ENCODE results near the gene HFE.
"Not testable (repeated sequence)": the region's sequence is repeated elsewhere in the genome, so short reads cannot be mapped to it uniquely, and the experiment has no call there.

HFE gene

DNA sequence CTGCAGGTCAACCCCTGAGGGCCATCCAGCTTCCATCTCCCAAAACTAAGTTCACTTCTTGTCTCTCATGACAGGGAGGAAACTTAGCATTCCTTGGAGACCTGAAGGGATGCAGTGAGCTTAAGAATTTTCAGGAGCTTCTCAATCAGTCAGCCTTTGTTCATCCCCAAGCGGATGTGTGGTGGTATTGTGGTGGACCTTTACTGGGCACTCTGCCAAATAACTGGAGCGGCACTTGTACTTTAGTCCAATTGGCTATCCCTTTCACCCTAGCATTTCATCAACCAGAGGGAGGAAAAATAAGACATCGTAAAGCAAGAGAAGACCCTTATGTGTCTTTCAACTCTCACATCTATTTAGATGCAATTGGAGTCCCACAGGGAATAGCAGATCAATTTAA is 9.2 kb upstream of the HFE start:
- DNase-seq; H3K9me3 Mint-ChIP-seq; H3K4me1 Mint-ChIP-seq; H3K27ac Mint-ChIP-seq; H3K36me3 Mint-ChIP-seq; ATAC-seq (replicated peaks); H3K27me3 Mint-ChIP-seq; H3K4me3 Mint-ChIP-seq: not testable (repeated sequence)

DNA sequence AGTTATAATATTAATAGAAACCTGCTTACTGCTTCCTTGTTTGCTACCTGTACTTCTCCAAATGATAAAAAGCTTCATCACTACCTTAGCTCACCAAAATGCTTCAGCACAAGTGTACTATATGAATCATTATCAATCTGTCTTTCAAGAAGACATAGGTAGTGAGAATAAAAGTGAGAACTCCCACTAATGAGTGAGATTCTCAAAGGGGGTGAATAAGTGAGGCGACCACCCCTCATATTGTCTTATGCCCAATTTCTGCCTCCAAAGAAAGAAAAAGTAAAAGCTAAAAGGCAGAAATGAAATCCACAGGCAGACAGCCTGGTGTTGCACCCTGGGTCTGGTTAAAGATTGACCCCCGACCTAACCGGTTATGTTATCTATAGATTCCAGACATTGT is 6.1 kb upstream of the HFE start:
- H3K27ac Mint-ChIP-seq; H3K4me3 Mint-ChIP-seq; H3K4me1 Mint-ChIP-seq; ATAC-seq (replicated peaks); DNase-seq; H3K9me3 Mint-ChIP-seq; H3K36me3 Mint-ChIP-seq; H3K27me3 Mint-ChIP-seq: not testable (repeated sequence)

DNA sequence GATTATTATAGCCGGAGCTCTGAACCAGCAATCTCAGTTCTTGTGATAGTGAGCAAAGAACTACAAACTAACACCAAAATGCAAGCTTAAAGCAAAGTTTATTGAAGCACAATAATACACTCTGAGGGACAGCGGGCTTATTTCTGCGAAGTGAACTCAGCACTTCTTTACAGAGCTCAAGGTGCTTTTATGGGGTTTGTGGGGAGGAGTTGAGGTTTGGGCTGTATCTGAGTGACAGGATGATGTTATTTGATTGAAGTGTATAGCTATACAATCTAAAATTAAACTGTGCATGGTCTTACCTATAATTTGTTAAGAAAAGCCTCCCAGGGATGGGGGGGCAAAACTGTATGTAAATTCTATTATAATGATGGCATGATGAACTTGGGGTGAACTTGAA is 1.0 kb upstream of the HFE start:
- ATAC-seq (replicated peaks) (peak in 1 of 2 donors; percentile 24), DNase-seq (no peak)
- Mint-ChIP-seq H3K27ac (no peak overlapping the region), H3K4me1 (peaks cover 19 to 35% of the 10 kb centered on the region in 2 donors), H3K27me3 (no peaks in the 10 kb centered on the region), H3K36me3 (peaks cover 4 to 9% of the 10 kb centered on the region in 2 donors), H3K4me3 (no peak overlapping the region), H3K9me3 (peaks cover 3 to 7% of the 10 kb centered on the region in 2 donors)

DNA sequence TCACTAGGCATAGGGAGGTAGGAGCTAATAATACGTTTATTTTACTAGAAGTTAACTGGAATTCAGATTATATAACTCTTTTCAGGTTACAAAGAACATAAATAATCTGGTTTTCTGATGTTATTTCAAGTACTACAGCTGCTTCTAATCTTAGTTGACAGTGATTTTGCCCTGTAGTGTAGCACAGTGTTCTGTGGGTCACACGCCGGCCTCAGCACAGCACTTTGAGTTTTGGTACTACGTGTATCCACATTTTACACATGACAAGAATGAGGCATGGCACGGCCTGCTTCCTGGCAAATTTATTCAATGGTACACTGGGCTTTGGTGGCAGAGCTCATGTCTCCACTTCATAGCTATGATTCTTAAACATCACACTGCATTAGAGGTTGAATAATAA is 1.1 kb downstream of the HFE start:
- Mint-ChIP-seq H3K4me3 (peak overlapping the region in 1 of 2 donors; percentile 83), H3K27me3 (no peaks in the 10 kb centered on the region), H3K4me1 (peaks cover 29 to 49% of the 10 kb centered on the region in 2 donors), H3K9me3 (peaks cover 7 to 9% of the 10 kb centered on the region in 2 donors), H3K27ac (peak overlapping the region; percentile 31), H3K36me3 (peaks cover 4 to 10% of the 10 kb centered on the region in 2 donors)
- no peak for DNase-seq
- ATAC-seq (replicated peaks) = no peak

DNA sequence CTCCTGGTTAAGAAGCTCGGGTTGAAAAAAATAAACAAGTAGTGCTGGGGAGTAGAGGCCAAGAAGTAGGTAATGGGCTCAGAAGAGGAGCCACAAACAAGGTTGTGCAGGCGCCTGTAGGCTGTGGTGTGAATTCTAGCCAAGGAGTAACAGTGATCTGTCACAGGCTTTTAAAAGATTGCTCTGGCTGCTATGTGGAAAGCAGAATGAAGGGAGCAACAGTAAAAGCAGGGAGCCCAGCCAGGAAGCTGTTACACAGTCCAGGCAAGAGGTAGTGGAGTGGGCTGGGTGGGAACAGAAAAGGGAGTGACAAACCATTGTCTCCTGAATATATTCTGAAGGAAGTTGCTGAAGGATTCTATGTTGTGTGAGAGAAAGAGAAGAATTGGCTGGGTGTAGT is 2.0 kb downstream of the HFE start:
- Mint-ChIP-seq H3K9me3 (peaks cover 7 to 9% of the 10 kb centered on the region in 2 donors), H3K4me1 (peaks cover 35 to 56% of the 10 kb centered on the region in 2 donors), H3K36me3 (peaks cover 4 to 10% of the 10 kb centered on the region in 2 donors), H3K27me3 (no peaks in the 10 kb centered on the region), H3K4me3 (no peak overlapping the region), H3K27ac (no peak overlapping the region)
- DNase-seq = no peak
- no peak for ATAC-seq (replicated peaks)

DNA sequence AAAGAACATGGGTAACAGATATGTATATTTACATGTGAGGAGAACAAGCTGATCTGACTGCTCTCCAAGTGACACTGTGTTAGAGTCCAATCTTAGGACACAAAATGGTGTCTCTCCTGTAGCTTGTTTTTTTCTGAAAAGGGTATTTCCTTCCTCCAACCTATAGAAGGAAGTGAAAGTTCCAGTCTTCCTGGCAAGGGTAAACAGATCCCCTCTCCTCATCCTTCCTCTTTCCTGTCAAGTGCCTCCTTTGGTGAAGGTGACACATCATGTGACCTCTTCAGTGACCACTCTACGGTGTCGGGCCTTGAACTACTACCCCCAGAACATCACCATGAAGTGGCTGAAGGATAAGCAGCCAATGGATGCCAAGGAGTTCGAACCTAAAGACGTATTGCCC is 5.2 kb downstream of the HFE start:
- Mint-ChIP-seq H3K36me3 (peaks cover 4 to 10% of the 10 kb centered on the region in 2 donors), H3K27me3 (no peaks in the 10 kb centered on the region), H3K4me3 (no peak overlapping the region), H3K27ac (peak overlapping the region; percentile 56), H3K4me1 (peaks cover 36 to 57% of the 10 kb centered on the region in 2 donors), H3K9me3 (peaks cover 7 to 9% of the 10 kb centered on the region in 2 donors)
- peak; percentile 7 for DNase-seq
- ATAC-seq (replicated peaks) = peak; percentile 69 to 70

DNA sequence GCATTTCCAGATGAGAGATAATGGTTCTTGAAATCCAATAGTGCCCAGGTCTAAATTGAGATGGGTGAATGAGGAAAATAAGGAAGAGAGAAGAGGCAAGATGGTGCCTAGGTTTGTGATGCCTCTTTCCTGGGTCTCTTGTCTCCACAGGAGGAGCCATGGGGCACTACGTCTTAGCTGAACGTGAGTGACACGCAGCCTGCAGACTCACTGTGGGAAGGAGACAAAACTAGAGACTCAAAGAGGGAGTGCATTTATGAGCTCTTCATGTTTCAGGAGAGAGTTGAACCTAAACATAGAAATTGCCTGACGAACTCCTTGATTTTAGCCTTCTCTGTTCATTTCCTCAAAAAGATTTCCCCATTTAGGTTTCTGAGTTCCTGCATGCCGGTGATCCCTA is 6.8 kb downstream of the HFE start:
- no peaks in the 10 kb centered on the region for H3K27me3 Mint-ChIP-seq
- H3K9me3 Mint-ChIP-seq = peaks cover 7 to 9% of the 10 kb centered on the region in 2 donors
- H3K27ac Mint-ChIP-seq = no peak overlapping the region
- peaks cover 33 to 47% of the 10 kb centered on the region in 2 donors for H3K4me1 Mint-ChIP-seq
- peaks cover 4 to 10% of the 10 kb centered on the region in 2 donors for H3K36me3 Mint-ChIP-seq
- ATAC-seq (replicated peaks) (no peak), DNase-seq (no peak)
- no peak overlapping the region for H3K4me3 Mint-ChIP-seq

DNA sequence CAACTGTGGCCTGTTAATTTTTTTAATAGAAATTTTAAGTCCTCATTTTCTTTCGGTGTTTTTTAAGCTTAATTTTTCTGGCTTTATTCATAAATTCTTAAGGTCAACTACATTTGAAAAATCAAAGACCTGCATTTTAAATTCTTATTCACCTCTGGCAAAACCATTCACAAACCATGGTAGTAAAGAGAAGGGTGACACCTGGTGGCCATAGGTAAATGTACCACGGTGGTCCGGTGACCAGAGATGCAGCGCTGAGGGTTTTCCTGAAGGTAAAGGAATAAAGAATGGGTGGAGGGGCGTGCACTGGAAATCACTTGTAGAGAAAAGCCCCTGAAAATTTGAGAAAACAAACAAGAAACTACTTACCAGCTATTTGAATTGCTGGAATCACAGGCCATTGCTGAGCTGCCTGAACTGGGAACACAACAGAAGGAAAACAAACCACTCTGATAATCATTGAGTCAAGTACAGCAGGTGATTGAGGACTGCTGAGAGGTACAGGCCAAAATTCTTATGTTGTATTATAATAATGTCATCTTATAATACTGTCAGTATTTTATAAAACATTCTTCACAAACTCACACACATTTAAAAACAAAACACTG is 10.1 kb downstream of the HFE start:
- H3K9me3 Mint-ChIP-seq = peaks cover 5 to 6% of the 10 kb centered on the region in 2 donors

DNA sequence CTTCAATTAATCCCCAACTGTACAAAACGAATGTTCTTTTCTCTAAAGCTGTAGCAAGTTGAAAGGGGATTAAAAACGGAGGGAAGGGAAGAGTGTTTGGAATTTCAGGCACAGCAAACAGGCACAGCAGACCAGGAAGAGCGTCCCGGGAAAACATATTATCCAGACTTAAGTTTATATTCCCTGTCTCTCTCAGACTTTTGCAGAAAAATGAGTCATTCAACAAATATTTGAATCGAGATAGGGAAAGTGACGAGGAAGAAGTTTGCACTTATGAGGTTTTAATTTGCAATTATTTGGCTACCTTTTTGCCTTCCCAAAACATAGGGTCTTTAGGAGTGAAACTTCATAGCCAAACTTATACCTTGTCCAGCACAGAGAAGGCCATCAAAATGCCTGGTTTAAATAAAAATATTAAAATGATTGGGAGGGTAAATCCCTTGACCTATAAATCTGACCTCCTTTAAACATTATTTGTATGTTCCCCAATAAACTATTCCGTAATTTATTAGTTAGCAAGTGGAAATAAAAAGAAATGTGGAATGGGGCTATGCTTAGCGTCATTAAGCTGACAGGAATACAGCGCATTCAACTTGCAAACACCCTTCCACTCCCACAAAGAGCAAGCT is 16.0 kb downstream of the HFE start:
- H3K36me3 Mint-ChIP-seq = peaks cover 4 to 8% of the 10 kb centered on the region in 2 donors
- ATAC-seq (replicated peaks) (peak; percentile 80 to 81), DNase-seq (no peak)
- H3K4me3 Mint-ChIP-seq = peak overlapping the region; percentile 83 to 87
- H3K9me3 Mint-ChIP-seq = peaks cover 0 to 7% of the 10 kb centered on the region in 2 donors
- peak overlapping the region; percentile 96 for H3K27ac Mint-ChIP-seq
- H3K4me1 Mint-ChIP-seq = peaks cover 11 to 19% of the 10 kb centered on the region in 2 donors
- peaks cover 0 to 4% of the 10 kb centered on the region in 2 donors for H3K27me3 Mint-ChIP-seq

More for the DNA sequence above, 10.1 kb downstream of the HFE start:
- no peak overlapping the region for H3K27ac Mint-ChIP-seq
- ATAC-seq (replicated peaks) = peak; percentile 71 to 76
- peaks cover 17 to 23% of the 10 kb centered on the region in 2 donors for H3K4me1 Mint-ChIP-seq
- no peaks in the 10 kb centered on the region for H3K27me3 Mint-ChIP-seq
- DNase-seq = peak; percentile 39
- H3K36me3 Mint-ChIP-seq = peaks cover 0 to 3% of the 10 kb centered on the region in 2 donors
- H3K4me3 Mint-ChIP-seq = peak overlapping the region in 1 of 2 donors; percentile 16

DNA sequence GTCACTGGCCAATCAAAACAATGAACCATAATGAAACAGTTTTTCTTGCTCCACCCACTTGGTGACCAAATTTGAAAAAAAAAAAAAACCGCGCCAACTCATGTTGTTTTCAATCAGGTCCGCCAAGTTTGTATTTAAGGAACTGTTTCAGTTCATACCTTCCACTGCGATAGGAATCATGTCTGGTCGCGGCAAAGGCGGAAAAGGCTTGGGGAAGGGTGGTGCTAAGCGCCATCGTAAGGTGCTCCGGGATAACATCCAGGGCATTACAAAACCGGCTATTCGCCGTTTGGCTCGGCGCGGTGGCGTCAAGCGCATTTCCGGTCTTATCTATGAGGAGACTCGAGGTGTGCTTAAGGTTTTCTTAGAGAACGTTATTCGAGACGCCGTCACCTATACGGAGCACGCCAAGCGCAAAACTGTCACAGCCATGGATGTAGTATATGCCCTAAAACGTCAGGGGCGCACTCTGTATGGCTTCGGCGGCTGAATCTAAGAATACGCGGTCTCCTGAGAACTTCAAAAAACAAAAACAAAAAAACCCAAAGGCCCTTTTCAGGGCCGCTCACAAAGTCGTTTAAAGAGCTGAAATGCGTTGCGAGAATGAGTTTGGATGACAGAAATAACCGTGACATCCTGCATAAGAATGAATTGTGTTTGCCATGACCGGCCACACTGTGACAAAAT is 16.7 kb downstream of the HFE start:
- H3K4me1 Mint-ChIP-seq = peaks cover 11 to 19% of the 10 kb centered on the region in 2 donors
- H3K27ac Mint-ChIP-seq = peak overlapping the region; percentile 96
- H3K4me3 Mint-ChIP-seq = peak overlapping the region; percentile 83 to 87
- DNase-seq (peak; percentile 94), ATAC-seq (replicated peaks) (peak; percentile 88 to 89)
- H3K36me3 Mint-ChIP-seq = peaks cover 4 to 8% of the 10 kb centered on the region in 2 donors
- H3K27me3 Mint-ChIP-seq = peaks cover 0 to 4% of the 10 kb centered on the region in 2 donors
- peaks cover 0 to 8% of the 10 kb centered on the region in 2 donors for H3K9me3 Mint-ChIP-seq

DNA sequence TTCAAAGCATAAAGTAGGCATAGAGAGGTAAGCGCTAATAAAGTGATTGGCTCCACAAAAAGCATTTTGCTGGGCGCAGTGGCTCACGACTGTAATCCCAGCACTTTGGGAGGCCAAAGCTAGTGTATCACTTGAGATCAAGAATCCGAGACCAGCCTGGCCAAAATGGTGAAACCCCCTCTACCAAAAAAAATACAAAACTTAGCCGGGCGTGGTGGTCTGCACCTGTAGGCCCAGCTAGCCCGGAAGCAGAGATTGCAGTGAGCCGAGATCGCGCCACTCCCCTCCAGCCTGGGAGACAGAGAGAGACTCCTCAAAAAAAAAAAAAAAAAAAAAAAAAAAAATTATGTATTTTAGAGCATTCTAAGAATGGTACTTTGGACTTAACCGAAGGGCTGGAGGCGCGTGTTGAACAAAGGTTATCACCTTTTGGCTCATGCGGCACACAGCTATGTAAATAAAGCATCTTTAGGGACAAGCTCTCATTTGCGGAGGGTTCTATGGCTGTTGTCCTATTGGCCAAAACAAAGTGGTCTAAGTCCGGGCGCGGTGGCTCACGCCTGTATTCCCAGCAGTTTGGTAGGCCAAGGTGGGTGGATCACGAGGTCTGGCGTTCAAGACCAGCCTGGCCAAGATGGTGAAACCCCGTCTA is 17.4 kb downstream of the HFE start:
- peaks cover 11 to 19% of the 10 kb centered on the region in 2 donors for H3K4me1 Mint-ChIP-seq
- peaks cover 4 to 8% of the 10 kb centered on the region in 2 donors for H3K36me3 Mint-ChIP-seq
- DNase-seq (no peak), ATAC-seq (replicated peaks) (peak; percentile 28 to 33)
- peak overlapping the region; percentile 83 to 87 for H3K4me3 Mint-ChIP-seq
- peak overlapping the region; percentile 96 for H3K27ac Mint-ChIP-seq
- peaks cover 0 to 4% of the 10 kb centered on the region in 2 donors for H3K27me3 Mint-ChIP-seq
- peaks cover 0 to 8% of the 10 kb centered on the region in 2 donors for H3K9me3 Mint-ChIP-seq

DNA sequence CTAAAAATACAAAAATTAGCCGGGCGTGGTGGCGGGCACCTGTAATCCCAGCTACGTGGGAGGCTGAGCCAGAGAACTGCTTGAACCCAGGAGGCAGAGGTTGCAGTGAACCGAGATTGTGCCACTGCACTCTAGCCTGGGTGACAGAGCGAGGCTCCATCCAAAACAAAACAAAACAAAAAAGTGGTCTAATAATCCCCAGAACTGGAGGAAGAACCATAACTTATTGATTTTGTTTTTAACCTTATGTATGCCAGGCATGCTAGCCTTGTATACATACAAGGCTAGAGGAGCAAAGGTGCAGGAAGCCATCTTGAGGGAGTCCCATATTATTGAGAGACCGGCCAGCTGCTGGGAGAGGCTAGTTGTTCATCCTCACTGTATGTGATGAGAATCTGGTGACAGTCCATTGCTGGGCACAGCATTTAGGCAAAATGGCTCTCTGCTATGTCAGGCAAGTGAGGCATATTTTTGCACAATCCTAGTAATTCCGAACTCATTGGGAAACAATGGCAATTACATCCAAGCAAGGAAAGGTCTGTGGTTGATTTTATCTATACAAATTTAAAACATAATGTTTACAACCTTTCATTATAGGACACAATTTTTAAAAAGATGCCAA is 18.0 kb downstream of the HFE start:
- peaks cover 0 to 8% of the 10 kb centered on the region in 2 donors for H3K9me3 Mint-ChIP-seq
- no peak for ATAC-seq (replicated peaks)
- peaks cover 11 to 19% of the 10 kb centered on the region in 2 donors for H3K4me1 Mint-ChIP-seq
- H3K4me3 Mint-ChIP-seq = no peak overlapping the region
- H3K27me3 Mint-ChIP-seq = peaks cover 0 to 4% of the 10 kb centered on the region in 2 donors
- no peak for DNase-seq
- peaks cover 4 to 8% of the 10 kb centered on the region in 2 donors for H3K36me3 Mint-ChIP-seq
- no peak overlapping the region for H3K27ac Mint-ChIP-seq

DNA sequence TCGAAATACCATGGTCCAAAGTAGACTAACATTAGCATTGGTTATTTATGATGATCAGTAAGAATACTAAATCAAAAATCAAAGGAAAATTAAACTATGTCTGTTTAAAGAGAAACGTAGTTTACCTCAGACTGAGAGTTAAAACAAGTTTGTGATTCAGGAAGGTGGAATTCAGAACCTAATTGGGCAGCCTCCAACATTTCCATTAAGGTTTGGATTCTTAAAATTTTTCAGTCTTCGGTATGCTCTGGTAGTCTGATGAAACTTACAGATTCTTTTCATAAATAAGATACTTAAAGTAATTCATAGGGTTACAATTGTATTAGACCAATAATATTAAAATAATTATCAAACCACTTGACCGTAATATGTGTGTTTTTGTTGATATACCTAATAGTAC is 18.6 kb downstream of the HFE start:
- Mint-ChIP-seq H3K27me3 (peaks cover 0 to 4% of the 10 kb centered on the region in 2 donors), H3K4me1 (peaks cover 11 to 19% of the 10 kb centered on the region in 2 donors), H3K27ac (no peak overlapping the region), H3K9me3 (peaks cover 0 to 8% of the 10 kb centered on the region in 2 donors), H3K4me3 (no peak overlapping the region), H3K36me3 (peaks cover 4 to 8% of the 10 kb centered on the region in 2 donors)
- no peak for ATAC-seq (replicated peaks)
- no peak for DNase-seq

DNA sequence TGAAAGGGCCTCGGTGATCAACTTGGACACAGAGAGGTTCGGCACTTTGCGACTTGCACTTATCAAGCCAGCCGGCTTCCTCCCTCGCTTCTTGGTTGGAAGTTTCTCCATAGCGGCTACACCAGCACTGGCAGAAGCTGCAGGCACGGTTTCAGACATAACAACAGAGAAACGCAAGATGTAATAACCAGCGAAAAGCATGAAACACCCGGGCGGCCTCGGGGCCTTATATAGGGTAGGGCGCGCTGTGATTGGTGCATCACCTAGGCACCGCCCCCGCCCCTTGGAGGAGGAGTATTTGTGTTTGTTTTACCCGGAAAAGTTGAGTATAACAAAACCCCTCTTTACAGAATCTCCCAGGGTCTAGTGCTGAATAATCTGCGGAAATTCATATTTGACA is 20.7 kb downstream of the HFE start:
- Mint-ChIP-seq H3K9me3 (peaks cover 0 to 8% of the 10 kb centered on the region in 2 donors), H3K27ac (no peak overlapping the region), H3K27me3 (peaks cover 0 to 4% of the 10 kb centered on the region in 2 donors), H3K4me1 (peaks cover 10 to 17% of the 10 kb centered on the region in 2 donors), H3K4me3 (no peak overlapping the region), H3K36me3 (peaks cover 4 to 8% of the 10 kb centered on the region in 2 donors)
- no peak for DNase-seq
- no peak for ATAC-seq (replicated peaks)

Data from stimulated activated naive B cell treated with anti-CD40 and anti-IgM and Interleukin-4, amounts not matched to agents 10 μg/mL and 1 μg/mL and 100 μg/mL, for 72 hours (primary cell).